Astrocyte (in vitro differentiated cells and primary cell): Measurements from ENCODE around the gene WNT4. TPM values are rescaled to one million over a fixed set of nuclear protein-coding genes. Genes with fewer than 3 reads are reported as not detected.

Experiments
- DNase-seq: peaks from one replicate; pipeline ENCODE4 v3.0.0-alpha.2; 2010; ENCODE audit warnings: low read depth
- FAIRE-seq: peaks from 2 replicates; lab custom pipeline; 2011; peaks lifted over from hg19 to GRCh38; lab: Jason Lieb, UNC
- H2AFZ ChIP-seq: 2 replicates; pipeline ENCODE4 v1.6.0; 2012; ENCODE audit warnings: low read depth, low read length, inconsistent platforms
- H3K27ac ChIP-seq: 2 replicates; pipeline ENCODE4 v1.5.1; 2011; ENCODE audit warnings: low read depth, low read length, inconsistent platforms
- H3K27me3 ChIP-seq: 2 replicates; pipeline ENCODE4 v1.6.0; 2011; ENCODE audit warnings: low read length, inconsistent platforms; ENCODE audit not compliant: insufficient read depth
- H3K36me3 ChIP-seq: 2 replicates; pipeline ENCODE4 v1.5.1; 2011; ENCODE audit warnings: low read length, inconsistent platforms; ENCODE audit not compliant: insufficient read depth
- H3K4me1 ChIP-seq: 2 replicates; pipeline ENCODE4 v1.5.1; 2011; ENCODE audit warnings: low read length, inconsistent platforms; ENCODE audit not compliant: insufficient read depth
- H3K4me2 ChIP-seq: 2 replicates; pipeline ENCODE4 v1.6.0; 2012; ENCODE audit warnings: low read length, inconsistent platforms
- H3K4me3 ChIP-seq: 2 replicates; pipeline ENCODE4 v1.5.1; 2011; ENCODE audit warnings: low read depth, mild to moderate bottlenecking, low read length, inconsistent platforms; ENCODE audit not compliant: insufficient read depth
- H3K79me2 ChIP-seq: 2 replicates; pipeline ENCODE4 v1.6.0; 2012; ENCODE audit warnings: mild to moderate bottlenecking, low read length, inconsistent platforms; ENCODE audit not compliant: insufficient read depth
- H3K9ac ChIP-seq: 2 replicates; pipeline ENCODE4 v1.6.0; 2012; ENCODE audit warnings: mild to moderate bottlenecking, low read length, inconsistent platforms
- H3K9me3 ChIP-seq: 2 replicates; pipeline ENCODE4 v1.5.1; 2012; ENCODE audit warnings: low read depth, mild to moderate bottlenecking, low read length, inconsistent platforms; ENCODE audit not compliant: insufficient read depth
- H4K20me1 ChIP-seq: 2 replicates; pipeline ENCODE4 v1.6.0; 2012; ENCODE audit warnings: low read length, inconsistent platforms; ENCODE audit not compliant: insufficient read depth
- H3K27ac Mint-ChIP-seq: one replicate; pipeline ENCODE4 v1.8.0; 2021; ENCODE audit warnings: mild to moderate bottlenecking, mixed read lengths; ENCODE audit not compliant: unreplicated experiment
- H3K27me3 Mint-ChIP-seq: one replicate; pipeline ENCODE4 v1.8.0; 2021; ENCODE audit warnings: low read depth, mixed read lengths; ENCODE audit not compliant: unreplicated experiment
- H3K36me3 Mint-ChIP-seq: one replicate; pipeline ENCODE4 v1.8.0; 2021; ENCODE audit warnings: low read depth, mixed read lengths; ENCODE audit not compliant: unreplicated experiment
- H3K4me1 Mint-ChIP-seq: one replicate; pipeline ENCODE4 v1.8.0; 2021; ENCODE audit warnings: low read depth, mixed read lengths; ENCODE audit not compliant: unreplicated experiment
- H3K4me3 Mint-ChIP-seq: one replicate; pipeline ENCODE4 v1.8.0; 2021; ENCODE audit warnings: mild to moderate bottlenecking, moderate library complexity, mixed read lengths; ENCODE audit not compliant: unreplicated experiment
- H3K9me3 Mint-ChIP-seq: one replicate; pipeline ENCODE4 v1.8.0; 2021; ENCODE audit warnings: mild to moderate bottlenecking, mixed read lengths; ENCODE audit not compliant: unreplicated experiment
- EZH2 ChIP-seq: IDR thresholded peaks from 2 replicates; pipeline ENCODE4 v1.6.1; 2012; ENCODE audit warnings: mild to moderate bottlenecking, low read length, inconsistent platforms; ENCODE audit not compliant: insufficient read depth
- total RNA-seq: library from RNA; stranded (reverse); gene quantifications from 2 replicates; pipeline ENCODE4 v1.2.1, GENCODE V29; 2021
- TF ChIP-seq, protein P1 (sequence below): IDR thresholded peaks from 2 replicates; pipeline ENCODE4 v1.5.1; 2011; ENCODE audit warnings: low read depth, mild to moderate bottlenecking, inconsistent platforms, low read length, moderate library complexity; ENCODE audit not compliant: insufficient read depth

WNT4 gene
- total RNA-seq, 1 donor from 2014 or later = 1.2 TPM

DNA sequence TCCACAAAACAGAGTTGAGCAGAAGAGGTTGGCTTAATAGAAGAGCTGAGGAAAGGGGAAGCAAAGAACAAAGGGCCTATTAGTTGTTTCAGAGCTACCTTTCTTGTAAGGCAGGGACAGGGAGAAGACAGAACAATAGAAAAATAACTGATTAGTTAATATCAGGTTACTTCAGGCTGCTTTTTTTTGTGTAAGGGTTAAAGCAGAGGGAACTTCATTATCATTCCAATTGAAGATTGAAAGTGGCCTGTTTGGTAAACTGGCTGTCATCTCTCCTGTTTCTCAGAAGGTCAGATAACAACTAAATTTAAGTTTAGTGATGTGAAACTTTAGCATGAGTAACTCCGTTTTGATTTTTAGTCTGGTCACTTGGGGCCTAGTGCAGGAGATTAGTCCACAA is 68.1 kb downstream of the WNT4 start:
- no peak overlapping the region for H3K27ac ChIP-seq
- peaks cover 5% of the 10 kb centered on the region for H3K4me1 ChIP-seq
- FAIRE-seq (no peak), DNase-seq (no peak)
- peaks cover 98% of the 10 kb centered on the region for H4K20me1 ChIP-seq
- H3K27ac Mint-ChIP-seq = no peak overlapping the region
- no peak overlapping the region for H2AFZ ChIP-seq
- H3K27me3 ChIP-seq = no peaks in the 10 kb centered on the region
- no peak overlapping the region for H3K4me3 ChIP-seq
- H3K9me3 Mint-ChIP-seq = no peaks in the 10 kb centered on the region
- TF ChIP-seq EZH2 = no peak
- TF ChIP-seq, protein P1, sequence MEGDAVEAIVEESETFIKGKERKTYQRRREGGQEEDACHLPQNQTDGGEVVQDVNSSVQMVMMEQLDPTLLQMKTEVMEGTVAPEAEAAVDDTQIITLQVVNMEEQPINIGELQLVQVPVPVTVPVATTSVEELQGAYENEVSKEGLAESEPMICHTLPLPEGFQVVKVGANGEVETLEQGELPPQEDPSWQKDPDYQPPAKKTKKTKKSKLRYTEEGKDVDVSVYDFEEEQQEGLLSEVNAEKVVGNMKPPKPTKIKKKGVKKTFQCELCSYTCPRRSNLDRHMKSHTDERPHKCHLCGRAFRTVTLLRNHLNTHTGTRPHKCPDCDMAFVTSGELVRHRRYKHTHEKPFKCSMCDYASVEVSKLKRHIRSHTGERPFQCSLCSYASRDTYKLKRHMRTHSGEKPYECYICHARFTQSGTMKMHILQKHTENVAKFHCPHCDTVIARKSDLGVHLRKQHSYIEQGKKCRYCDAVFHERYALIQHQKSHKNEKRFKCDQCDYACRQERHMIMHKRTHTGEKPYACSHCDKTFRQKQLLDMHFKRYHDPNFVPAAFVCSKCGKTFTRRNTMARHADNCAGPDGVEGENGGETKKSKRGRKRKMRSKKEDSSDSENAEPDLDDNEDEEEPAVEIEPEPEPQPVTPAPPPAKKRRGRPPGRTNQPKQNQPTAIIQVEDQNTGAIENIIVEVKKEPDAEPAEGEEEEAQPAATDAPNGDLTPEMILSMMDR = no peak
- no peak overlapping the region for H3K4me2 ChIP-seq
- H3K27me3 Mint-ChIP-seq = no peaks in the 10 kb centered on the region
- no peaks in the 10 kb centered on the region for H3K9me3 ChIP-seq
- no peak overlapping the region for H3K4me3 Mint-ChIP-seq
- peaks cover 100% of the 10 kb centered on the region for H3K79me2 ChIP-seq
- H3K4me1 Mint-ChIP-seq = peaks cover 37% of the 10 kb centered on the region
- peaks cover 12% of the 10 kb centered on the region for H3K36me3 Mint-ChIP-seq
- H3K9ac ChIP-seq = no peak overlapping the region
- peaks cover 13% of the 10 kb centered on the region for H3K36me3 ChIP-seq

DNA sequence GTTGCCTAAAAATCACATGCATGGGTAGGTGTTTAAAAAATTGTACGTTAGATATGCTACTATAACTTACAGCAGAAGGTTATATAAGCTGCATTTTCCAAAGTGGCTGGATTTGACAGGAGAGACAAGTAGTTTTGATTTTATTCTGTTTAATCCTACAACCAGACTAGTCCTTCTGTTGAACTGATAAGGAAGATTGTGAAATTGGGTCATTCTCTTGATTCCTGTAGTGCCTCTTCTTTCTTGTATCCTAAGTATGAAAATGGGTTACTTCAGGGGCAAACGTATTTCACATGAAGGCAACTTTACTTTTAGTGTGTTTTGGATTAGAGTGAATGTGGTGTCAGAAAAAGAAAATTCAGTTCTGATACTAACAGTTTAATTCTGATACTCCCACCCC is 71.4 kb downstream of the WNT4 start:
- no peaks in the 10 kb centered on the region for H3K4me1 ChIP-seq
- H3K27me3 ChIP-seq = no peaks in the 10 kb centered on the region
- H3K27me3 Mint-ChIP-seq = no peaks in the 10 kb centered on the region
- no peak for TF ChIP-seq EZH2
- TF ChIP-seq, protein P1 = no peak
- FAIRE-seq = no peak
- no peaks in the 10 kb centered on the region for H3K9me3 Mint-ChIP-seq
- peaks cover 100% of the 10 kb centered on the region for H3K79me2 ChIP-seq
- H3K4me2 ChIP-seq = no peak overlapping the region
- H3K27ac ChIP-seq = no peak overlapping the region
- H3K36me3 ChIP-seq = no peaks in the 10 kb centered on the region
- H3K4me3 ChIP-seq = no peak overlapping the region
- no peaks in the 10 kb centered on the region for H3K9me3 ChIP-seq
- no peak overlapping the region for H2AFZ ChIP-seq
- no peak overlapping the region for H3K4me3 Mint-ChIP-seq
- no peak for DNase-seq
- H3K36me3 Mint-ChIP-seq = peaks cover 4% of the 10 kb centered on the region
- peaks cover 28% of the 10 kb centered on the region for H3K4me1 Mint-ChIP-seq
- H4K20me1 ChIP-seq = peaks cover 98% of the 10 kb centered on the region
- peak overlapping the region; percentile 18 for H3K27ac Mint-ChIP-seq
- no peak overlapping the region for H3K9ac ChIP-seq

Other genes with a start within 250 kb of the WNT4 start
- 249 and 262 TPM in 2 replicates for gene HSPG2, start 205.8 kb downstream of the WNT4 start, total RNA-seq
- gene CELA3B, start 166.1 kb downstream of the WNT4 start, total RNA-seq = not detected in 2 replicates
- gene CELA3A, start 141.4 kb downstream of the WNT4 start, total RNA-seq = not detected in 2 replicates
- gene CDC42, start 90.4 kb downstream of the WNT4 start, total RNA-seq = 346 and 366 TPM in 2 replicates